Neural progenitor cell (in vitro differentiated cells): ENCODE data around the gene MTG1. TPM values are rescaled to one million over a fixed set of nuclear protein-coding genes. Genes with fewer than 3 reads are reported as not detected.
"Not testable (repeated sequence)": the region's sequence is repeated elsewhere in the genome, so short reads cannot be mapped to it uniquely, and the experiment has no call there.

Experiments
- DNase-seq: peaks from one replicate; pipeline ENCODE4 v3.0.0-alpha.2; 2016; ENCODE audit warnings: low spot score
- H2AFZ ChIP-seq: fragments of 200-600 bp; sonication (generic); replicated peaks from 2 replicates; pipeline ENCODE4 v1.6.1; 2016; ENCODE audit warnings: antibody characterized with exemption
- H3F3A ChIP-seq: fragments of 200-600 bp; sonication (generic); 2 replicates; pipeline ENCODE4 v1.6.1; 2016; ENCODE audit warnings: antibody characterized with exemption, low read depth
- H3K27ac ChIP-seq: fragments of 200-600 bp; sonication (generic); 2 replicates; pipeline ENCODE4 v1.5.1; 2016; ENCODE audit warnings: mild to moderate bottlenecking
- H3K27me3 ChIP-seq: fragments of 200-600 bp; sonication (generic); 2 replicates; pipeline ENCODE4 v1.6.1; 2016; ENCODE audit warnings: mild to moderate bottlenecking, moderate library complexity
- H3K36me3 ChIP-seq: fragments of 200-600 bp; sonication (generic); 2 replicates; pipeline ENCODE4 v1.5.1; 2016
- H3K4me1 ChIP-seq: fragments of 200-600 bp; sonication (generic); 2 replicates; pipeline ENCODE4 v1.6.1; 2016; ENCODE audit warnings: mixed run types
- H3K4me2 ChIP-seq: fragments of 200-600 bp; sonication (generic); 2 replicates; pipeline ENCODE4 v1.6.1; 2016
- H3K4me3 ChIP-seq: fragments of 200-600 bp; sonication (generic); 2 replicates; pipeline ENCODE4 v1.5.1; 2016
- H3K79me2 ChIP-seq: fragments of 200-600 bp; sonication (generic); 2 replicates; pipeline ENCODE4 v1.6.1; 2016; ENCODE audit warnings: low read depth
- H3K9ac ChIP-seq: fragments of 200-600 bp; sonication (generic); 2 replicates; pipeline ENCODE4 v1.6.1; 2016
- H3K9me3 ChIP-seq: fragments of 200-600 bp; sonication (generic); 2 replicates; pipeline ENCODE4 v1.5.1; 2016; ENCODE audit warnings: low read depth
- H4K20me1 ChIP-seq: fragments of 200-600 bp; sonication (generic); 2 replicates; pipeline ENCODE4 v1.6.1; 2016; ENCODE audit warnings: low read depth
- H3K27ac Mint-ChIP-seq: 3 replicates; pipeline ENCODE4 v1.8.0; 2021; ENCODE audit warnings: mixed read lengths
- H3K27me3 Mint-ChIP-seq: 2 replicates; pipeline ENCODE4 v1.8.0; 2022; ENCODE audit warnings: low read depth, mild to moderate bottlenecking, inconsistent platforms, moderate library complexity, mixed read lengths; ENCODE audit not compliant: insufficient read depth
- H3K36me3 Mint-ChIP-seq: 3 replicates; pipeline ENCODE4 v1.8.0; 2021; ENCODE audit warnings: mixed read lengths
- H3K4me1 Mint-ChIP-seq: 3 replicates; pipeline ENCODE4 v1.8.0; 2021; ENCODE audit warnings: mixed read lengths
- H3K4me3 Mint-ChIP-seq: 3 replicates; pipeline ENCODE4 v1.8.0; 2021; ENCODE audit warnings: mild to moderate bottlenecking, moderate library complexity, mixed read lengths
- H3K9me3 Mint-ChIP-seq: 3 replicates; pipeline ENCODE4 v1.8.0; 2020; ENCODE audit warnings: mixed read lengths
- CTCF ChIP-seq: fragments of 200-600 bp; sonication (generic); IDR thresholded peaks from 2 replicates; pipeline ENCODE4 v1.5.1; 2017; ENCODE audit warnings: antibody characterized with exemption, mild to moderate bottlenecking
- EZH2 ChIP-seq: fragments of 200-600 bp; sonication (generic); IDR thresholded peaks from 2 replicates; pipeline ENCODE4 v1.6.1; 2017; ENCODE audit warnings: antibody characterized with exemption, mild to moderate bottlenecking, moderate library complexity
- EZH2phosphoT487 ChIP-seq: fragments of 200-600 bp; sonication (generic); IDR thresholded peaks from 2 replicates; pipeline ENCODE4 v1.6.1; 2017; ENCODE audit warnings: antibody characterized with exemption
- total RNA-seq: library from RNA; depleted of rRNA; stranded (reverse); fragments of >200 nt; gene quantifications from 2 replicates; pipeline ENCODE4 v1.2.3, GENCODE V29; 2015; ENCODE audit warnings: low replicate concordance

Gene MTG1
- total RNA-seq, 1 donor from 2014 or later = 28.0 TPM

DNA sequence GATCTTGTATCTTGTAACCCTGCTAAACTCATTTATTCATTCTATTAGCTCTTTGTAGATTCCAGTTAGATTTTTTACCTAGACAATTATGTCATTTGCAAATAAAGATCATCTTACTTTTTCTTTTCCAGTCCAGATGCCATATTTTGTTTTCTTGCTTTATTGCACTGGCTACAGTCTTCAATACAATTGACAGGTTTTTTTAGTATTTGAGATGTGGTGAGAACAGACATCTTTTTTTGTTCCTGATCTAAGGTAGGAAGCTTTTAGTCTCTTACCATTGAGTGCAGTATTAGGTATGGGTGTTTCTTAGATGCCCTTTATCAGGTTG is 18.4 kb downstream of the MTG1 start:
- no peak for TF ChIP-seq CTCF
- TF ChIP-seq EZH2phosphoT487 = no peak
- TF ChIP-seq EZH2 = no peak
- peaks cover 22% of the 10 kb centered on the region for H3K9me3 ChIP-seq
- H3F3A ChIP-seq = no peaks in the 10 kb centered on the region
- no peaks in the 10 kb centered on the region for H3K27me3 Mint-ChIP-seq
- H3K27ac ChIP-seq = no peak overlapping the region
- H3K4me1 Mint-ChIP-seq = no peaks in the 10 kb centered on the region
- peaks cover 71% of the 10 kb centered on the region for H3K36me3 Mint-ChIP-seq
- H3K9me3 Mint-ChIP-seq = peaks cover 66% of the 10 kb centered on the region
- no peak overlapping the region for H3K4me2 ChIP-seq
- H3K9ac ChIP-seq = no peak overlapping the region
- H3K4me1 ChIP-seq = no peaks in the 10 kb centered on the region
- H3K27ac Mint-ChIP-seq = no peak overlapping the region
- H3K79me2 ChIP-seq = peaks cover 61% of the 10 kb centered on the region
- peaks cover 57% of the 10 kb centered on the region for H3K36me3 ChIP-seq
- H3K27me3 ChIP-seq = no peaks in the 10 kb centered on the region
- H2AFZ ChIP-seq = no peak overlapping the region
- no peaks in the 10 kb centered on the region for H4K20me1 ChIP-seq
- DNase-seq = no peak
- no peak overlapping the region for H3K4me3 ChIP-seq
- H3K4me3 Mint-ChIP-seq = no peak overlapping the region

- H3K4me3 Mint-ChIP-seq, H3K27ac ChIP-seq, H4K20me1 ChIP-seq, H3K4me1 Mint-ChIP-seq, DNase-seq, H3F3A ChIP-seq, H2AFZ ChIP-seq, H3K4me3 ChIP-seq, H3K27me3 ChIP-seq, H3K27ac Mint-ChIP-seq, H3K9ac ChIP-seq, H3K4me2 ChIP-seq, H3K27me3 Mint-ChIP-seq, H3K4me1 ChIP-seq: not testable (repeated sequence)
- Mint-ChIP-seq H3K36me3 (peaks cover 55% of the 10 kb centered on the region), H3K9me3 (peaks cover 52% of the 10 kb centered on the region)
- H3K79me2 ChIP-seq = peaks cover 41% of the 10 kb centered on the region
- H3K36me3 ChIP-seq = peaks cover 41% of the 10 kb centered on the region
- H3K9me3 ChIP-seq = peaks cover 22% of the 10 kb centered on the region
Observed at GRCh38 chr10:133414401-133414800, 20.4 kb downstream of the MTG1 start.

DNA sequence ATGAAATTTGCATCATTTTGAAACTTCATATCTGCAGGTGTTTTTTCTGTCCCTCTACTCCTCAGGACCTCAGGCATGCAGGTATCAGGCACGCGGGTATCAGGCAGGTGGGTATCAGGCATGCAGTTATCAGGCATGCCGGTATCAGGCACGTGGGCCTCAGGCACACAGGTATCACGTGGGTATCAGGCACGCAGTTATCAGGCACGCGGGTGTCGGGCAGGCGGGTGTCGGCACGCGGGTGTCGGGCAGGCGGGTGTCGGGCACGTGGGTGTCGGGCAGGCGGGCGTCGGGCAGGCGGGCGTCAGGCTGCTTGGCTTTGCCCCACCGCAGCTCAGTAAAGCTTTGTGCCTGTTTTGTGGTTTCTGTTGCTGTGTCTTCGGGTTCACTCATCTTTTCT is 21.8 kb downstream of the MTG1 start:
- H3K36me3 Mint-ChIP-seq = peaks cover 44% of the 10 kb centered on the region

More for the DNA sequence above, 21.8 kb downstream of the MTG1 start:
- H3K27me3 ChIP-seq = no peaks in the 10 kb centered on the region
- Mint-ChIP-seq H3K9me3 (peaks cover 41% of the 10 kb centered on the region), H3K27ac (no peak overlapping the region), H3K4me1 (no peaks in the 10 kb centered on the region), H3K27me3 (no peaks in the 10 kb centered on the region), H3K4me3 (no peak overlapping the region)
- no peak overlapping the region for H3K4me3 ChIP-seq
- no peak for DNase-seq
- no peak overlapping the region for H3K27ac ChIP-seq
- H3F3A ChIP-seq = no peaks in the 10 kb centered on the region
- no peak for TF ChIP-seq CTCF
- TF ChIP-seq EZH2phosphoT487 = no peak
- no peak for TF ChIP-seq EZH2
- H3K9me3 ChIP-seq = peaks cover 21% of the 10 kb centered on the region
- H2AFZ ChIP-seq = no peak overlapping the region
- no peaks in the 10 kb centered on the region for H3K4me1 ChIP-seq
- H3K4me2 ChIP-seq = no peak overlapping the region
- peaks cover 27% of the 10 kb centered on the region for H3K79me2 ChIP-seq
- peaks cover 29% of the 10 kb centered on the region for H3K36me3 ChIP-seq
- no peaks in the 10 kb centered on the region for H4K20me1 ChIP-seq
- no peak overlapping the region for H3K9ac ChIP-seq
